SK-N-SH treated with all-trans-retinoic acid at 6 μM for 48 hours (cell line): Measurements from ENCODE around the gene SPON1.

Source experiments
- CSDC2 ChIP-seq: fragments of 250-450 bp; sonication (Bioruptor Pico); IDR thresholded peaks from 2 replicates; pipeline ENCODE4 v1.5.0; 2020; ENCODE audit warnings: mild to moderate bottlenecking, moderate library complexity
- TCF4 ChIP-seq: fragments of 250-450 bp; sonication (Bioruptor Pico); IDR thresholded peaks from 2 replicates; pipeline ENCODE4 v1.8.0; 2021; ENCODE audit warnings: mild to moderate bottlenecking, moderate library complexity, borderline replicate concordance
- TOX ChIP-seq: fragments of 250-450 bp; sonication (Bioruptor Pico); IDR thresholded peaks from 2 replicates; pipeline ENCODE4 v1.8.0; 2021; ENCODE audit warnings: mild to moderate bottlenecking, moderate library complexity, borderline replicate concordance
- ZFP30 ChIP-seq: fragments of 450-650 bp; formaldehyde crosslinking; IDR thresholded peaks from 2 replicates; pipeline ENCODE4 v1.5.0; 2022; ENCODE audit warnings: mild to moderate bottlenecking, moderate library complexity

- no peak for TF ChIP-seq CSDC2 (CRISPR knock-in tag)
- no peak for TF ChIP-seq TCF4 (CRISPR knock-in tag)
- no peak for TF ChIP-seq TOX (CRISPR knock-in tag)
- TF ChIP-seq ZFP30 (CRISPR knock-in tag) = no peak
These were observed 156.8 kb downstream of the SPON1 start for GRCh38 chr11:14119357-14119756.
